CD4-positive, alpha-beta T cell (primary cell): Measurements from ENCODE around the gene TAF3. TPM values are rescaled to one million over a fixed set of nuclear protein-coding genes. Genes with fewer than 3 reads are reported as not detected.

Experiments
- ATAC-seq: fragments of 200-7000 bp; cut with Tn5 transposase; one replicate; pipeline ENCODE4 v1.10.0; 2022; ENCODE audit warnings: mild to moderate bottlenecking; ENCODE audit not compliant: poor library complexity
- CTCF ChIA-PET: fragments of 350-600 bp; sonication (Branson Sonifier 250); formaldehyde crosslinking; loops from one replicate; lab custom pipeline; 2021; ENCODE audit warnings: antibody characterized with exemption, inconsistent platforms; lab: Charles Lee
- POLR2A ChIA-PET: fragments of 350-600 bp; sonication (Branson Sonifier 250); formaldehyde crosslinking; loops from one replicate; lab custom pipeline; 2021; ENCODE audit warnings: antibody characterized with exemption, inconsistent platforms; lab: Charles Lee
- DNase-seq, 14 experiments: peaks; one replicate each; pipeline ENCODE4 v3.0.0-alpha.2; 2013 to 2020; ENCODE audit warnings: mixed read lengths in 2 of 14
- H3K27ac ChIP-seq, 2 donors: one replicate each; pipeline versions ENCODE4 v1.5.1 to v1.7.0; 2013; ENCODE audit warnings: low read length in 2 of 2, low read depth in 1 of 2, mild to moderate bottlenecking in 1 of 2
- H3K27me3 ChIP-seq, 2 experiments: 1 replicate in 1 of 2; 2 replicates in 1 of 2; pipeline versions ENCODE4 v1.6.1 to v1.7.0; 2013; ENCODE audit warnings: low read length in 2 of 2, control low read depth in 1 of 2, mild to moderate bottlenecking in 1 of 2, moderate library complexity in 1 of 2; ENCODE audit not compliant: insufficient read depth in 2 of 2, control insufficient read depth in 1 of 2
- H3K36me3 ChIP-seq: one replicate; pipeline ENCODE4 v1.6.1; 2013; ENCODE audit warnings: low read length, control low read depth; ENCODE audit not compliant: insufficient read depth
- H3K4me1 ChIP-seq: one replicate; pipeline ENCODE4 v1.6.1; 2013; ENCODE audit warnings: low read length, control low read depth; ENCODE audit not compliant: insufficient read depth
- H3K4me3 ChIP-seq: one replicate; pipeline ENCODE4 v1.5.1; 2013; ENCODE audit warnings: mild to moderate bottlenecking, low read length, moderate library complexity
- H3K9me3 ChIP-seq, 2 experiments: 1 replicate in 1 of 2; 2 replicates in 1 of 2; pipeline versions ENCODE4 v1.6.1 to v1.7.0; 2013; ENCODE audit warnings: low read length in 2 of 2, mild to moderate bottlenecking in 2 of 2, control low read depth in 1 of 2, moderate library complexity in 1 of 2; ENCODE audit not compliant: control insufficient read depth in 1 of 2, insufficient read depth in 1 of 2
- H3K27ac Mint-ChIP-seq: one replicate; pipeline ENCODE4 v1.8.0; 2020; ENCODE audit warnings: mixed read lengths
- H3K27me3 Mint-ChIP-seq: one replicate; pipeline ENCODE4 v1.8.0; 2021; ENCODE audit warnings: mixed read lengths
- H3K36me3 Mint-ChIP-seq: one replicate; pipeline ENCODE4 v1.8.0; 2021; ENCODE audit warnings: low read depth, mixed read lengths
- H3K4me1 Mint-ChIP-seq: one replicate; pipeline ENCODE4 v1.8.0; 2021; ENCODE audit warnings: low read depth, mixed read lengths
- H3K4me3 Mint-ChIP-seq: one replicate; pipeline ENCODE4 v1.8.0; 2020; ENCODE audit warnings: mild to moderate bottlenecking, mixed read lengths
- H3K9me3 Mint-ChIP-seq: one replicate; pipeline ENCODE4 v1.8.0; 2020; ENCODE audit warnings: mixed read lengths
- intact Hi-C, 2 experiments: fragments of 100-400 bp; cut with DNase I in 1 of 2; cut with micrococcal nuclease in 1 of 2; formaldehyde crosslinking; loops; one replicate each; pipeline versions ENCODE4 v1.15.1 to v1.9.0; 2023 to 2025; cut with DNase I, micrococcal nuclease
- total RNA-seq, 174 experiments: library from RNA in 2 of 174; stranded (reverse) in 2 of 174; gene quantifications; one replicate each; pipeline ENCODE4 v1.2.3 and lab custom pipeline; 2021 to 2026
- TF ChIP-seq, protein P1 (sequence below): fragments of 200-600 bp; IDR thresholded peaks from one replicate; pipeline ENCODE4 v1.8.0; 2022; ENCODE audit warnings: antibody characterized with exemption, mild to moderate bottlenecking

Gene TAF3
- total RNA-seq, 2 experiments from 2014 or later: 12.6 to 12.8 TPM

DNA sequence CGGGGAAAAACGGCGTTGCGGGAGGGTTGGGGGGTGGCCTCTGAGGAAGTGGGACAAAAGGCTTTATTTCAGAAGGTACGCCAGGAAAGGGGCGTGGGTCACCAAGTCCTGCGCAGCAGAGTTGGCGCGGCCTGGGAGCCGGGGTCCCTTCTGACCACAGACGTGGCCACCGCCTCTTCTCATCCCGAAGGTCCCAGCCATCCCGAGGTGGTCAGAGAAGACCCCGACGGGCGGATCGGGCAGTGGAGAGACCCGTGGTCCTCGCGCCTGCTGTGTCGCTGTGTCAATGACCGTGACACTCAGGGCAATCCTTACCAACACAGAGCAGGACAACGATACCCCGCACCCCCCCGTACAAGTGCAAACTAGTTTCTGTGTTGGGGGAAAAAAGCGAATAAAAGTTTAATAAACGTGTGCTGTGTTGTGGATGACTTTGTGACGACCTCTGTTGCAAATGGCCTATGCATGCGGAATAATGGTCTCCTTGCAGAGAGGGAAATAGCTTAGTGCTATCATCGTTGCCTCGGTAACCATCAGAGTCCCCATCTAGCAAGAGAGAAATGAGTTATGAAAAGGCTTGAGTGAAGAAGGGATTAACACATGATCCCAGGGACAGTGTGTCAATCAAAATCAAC is 216.8 kb downstream of the TAF3 start:
- H3K9me3 Mint-ChIP-seq: no peaks in the 10 kb centered on the region
- H3K27ac Mint-ChIP-seq: peak overlapping the region; percentile 60
- DNase-seq: peak in 2 of 14 experiments; percentile 42 to 50
- H3K4me1 Mint-ChIP-seq: peaks cover 30% of the 10 kb centered on the region
- H3K36me3 Mint-ChIP-seq: no peaks in the 10 kb centered on the region
- no peak overlapping the region for H3K4me3 ChIP-seq
- ChIA-PET CTCF (no interaction called here), POLR2A (interaction anchor here (0.6 to 1.1 kb wide), 2 partner anchors 26 to 451 kb away, joined by 3 read pairs; no protein-coding TSS in a partner anchor)
- intact Hi-C loops: loop anchor here in 1 of 2 experiments (10.0 kb wide), 1 partner anchor 510 kb away; no protein-coding TSS in a partner anchor
- peak; percentile 41 for ATAC-seq
- peaks cover 88% of the 10 kb centered on the region for H3K27me3 Mint-ChIP-seq
- peaks cover 12 to 35% of the 10 kb centered on the region in 2 experiments for H3K9me3 ChIP-seq
- TF ChIP-seq, protein P1, sequence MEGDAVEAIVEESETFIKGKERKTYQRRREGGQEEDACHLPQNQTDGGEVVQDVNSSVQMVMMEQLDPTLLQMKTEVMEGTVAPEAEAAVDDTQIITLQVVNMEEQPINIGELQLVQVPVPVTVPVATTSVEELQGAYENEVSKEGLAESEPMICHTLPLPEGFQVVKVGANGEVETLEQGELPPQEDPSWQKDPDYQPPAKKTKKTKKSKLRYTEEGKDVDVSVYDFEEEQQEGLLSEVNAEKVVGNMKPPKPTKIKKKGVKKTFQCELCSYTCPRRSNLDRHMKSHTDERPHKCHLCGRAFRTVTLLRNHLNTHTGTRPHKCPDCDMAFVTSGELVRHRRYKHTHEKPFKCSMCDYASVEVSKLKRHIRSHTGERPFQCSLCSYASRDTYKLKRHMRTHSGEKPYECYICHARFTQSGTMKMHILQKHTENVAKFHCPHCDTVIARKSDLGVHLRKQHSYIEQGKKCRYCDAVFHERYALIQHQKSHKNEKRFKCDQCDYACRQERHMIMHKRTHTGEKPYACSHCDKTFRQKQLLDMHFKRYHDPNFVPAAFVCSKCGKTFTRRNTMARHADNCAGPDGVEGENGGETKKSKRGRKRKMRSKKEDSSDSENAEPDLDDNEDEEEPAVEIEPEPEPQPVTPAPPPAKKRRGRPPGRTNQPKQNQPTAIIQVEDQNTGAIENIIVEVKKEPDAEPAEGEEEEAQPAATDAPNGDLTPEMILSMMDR: no peak
- H3K27me3 ChIP-seq: peaks cover 76 to 77% of the 10 kb centered on the region in 2 experiments
- H3K36me3 ChIP-seq: no peaks in the 10 kb centered on the region
- H3K27ac ChIP-seq: no peak overlapping the region
- peaks cover 46% of the 10 kb centered on the region for H3K4me1 ChIP-seq
- peak overlapping the region; percentile 47 for H3K4me3 Mint-ChIP-seq

DNA sequence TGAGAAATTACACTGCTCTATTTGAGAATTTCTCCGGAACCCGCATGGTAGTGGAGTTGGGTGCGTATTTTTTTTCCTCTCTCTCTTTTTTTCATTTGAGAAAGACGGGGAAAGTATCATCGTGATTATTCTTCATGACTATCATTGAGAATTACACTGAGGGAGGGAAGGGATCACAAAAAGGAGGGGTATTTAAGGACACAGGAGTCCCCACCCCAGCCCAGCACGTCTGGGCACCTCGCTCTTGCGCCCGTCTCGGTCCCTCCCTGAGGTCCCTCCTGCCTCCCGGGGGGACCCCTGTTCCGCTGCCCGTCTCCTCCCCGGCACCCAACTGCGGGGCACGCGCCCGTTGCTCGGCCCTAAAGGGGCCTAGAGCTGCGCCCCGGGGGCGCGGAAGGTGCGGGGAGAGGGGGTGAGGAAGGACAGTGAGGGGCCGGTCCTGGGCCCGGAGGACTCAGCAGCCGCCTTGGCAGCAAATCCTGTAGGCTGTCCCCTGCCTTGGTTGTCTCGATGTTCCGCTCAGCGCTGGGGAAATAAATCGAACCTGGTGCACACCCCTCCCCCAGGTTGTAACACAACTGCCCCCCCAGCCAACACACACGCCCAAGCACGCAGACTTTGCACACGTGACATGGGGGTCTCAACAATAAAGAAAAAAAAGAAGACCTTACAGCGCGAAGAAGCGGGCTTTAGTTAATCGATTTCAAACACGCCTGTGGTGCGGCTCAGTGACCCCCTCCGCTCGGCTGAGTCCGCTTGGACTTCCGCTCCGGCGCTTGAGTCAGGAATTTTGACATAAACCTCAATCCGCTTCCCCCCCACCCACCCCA is 217.6 kb downstream of the TAF3 start:
- Histone ChIP-seq H3K27me3 (peaks cover 83 to 84% of the 10 kb centered on the region in 2 experiments), H3K27ac (no peak overlapping the region), H3K4me1 (peaks cover 46% of the 10 kb centered on the region), H3K9me3 (peaks cover 12 to 35% of the 10 kb centered on the region in 2 experiments), H3K4me3 (no peak overlapping the region), H3K36me3 (no peaks in the 10 kb centered on the region)
- ChIA-PET POLR2A (interaction anchor here (0.6 to 1.1 kb wide), 2 partner anchors 25 to 450 kb away, joined by 3 read pairs; no protein-coding TSS in a partner anchor), CTCF (no interaction called here)
- intact Hi-C loops: loop anchor here in 1 of 2 experiments (10.0 kb wide), 1 partner anchor 511 kb away; no protein-coding TSS in a partner anchor
- Mint-ChIP-seq H3K27me3 (peaks cover 89% of the 10 kb centered on the region), H3K4me1 (peaks cover 30% of the 10 kb centered on the region), H3K36me3 (no peaks in the 10 kb centered on the region), H3K27ac (peak overlapping the region; percentile 60), H3K9me3 (no peaks in the 10 kb centered on the region), H3K4me3 (peak overlapping the region; percentile 47)
- TF ChIP-seq, protein P1: no peak
- peak in 1 of 14 experiments; percentile 22 for DNase-seq
- ATAC-seq: peak; percentile 9

DNA sequence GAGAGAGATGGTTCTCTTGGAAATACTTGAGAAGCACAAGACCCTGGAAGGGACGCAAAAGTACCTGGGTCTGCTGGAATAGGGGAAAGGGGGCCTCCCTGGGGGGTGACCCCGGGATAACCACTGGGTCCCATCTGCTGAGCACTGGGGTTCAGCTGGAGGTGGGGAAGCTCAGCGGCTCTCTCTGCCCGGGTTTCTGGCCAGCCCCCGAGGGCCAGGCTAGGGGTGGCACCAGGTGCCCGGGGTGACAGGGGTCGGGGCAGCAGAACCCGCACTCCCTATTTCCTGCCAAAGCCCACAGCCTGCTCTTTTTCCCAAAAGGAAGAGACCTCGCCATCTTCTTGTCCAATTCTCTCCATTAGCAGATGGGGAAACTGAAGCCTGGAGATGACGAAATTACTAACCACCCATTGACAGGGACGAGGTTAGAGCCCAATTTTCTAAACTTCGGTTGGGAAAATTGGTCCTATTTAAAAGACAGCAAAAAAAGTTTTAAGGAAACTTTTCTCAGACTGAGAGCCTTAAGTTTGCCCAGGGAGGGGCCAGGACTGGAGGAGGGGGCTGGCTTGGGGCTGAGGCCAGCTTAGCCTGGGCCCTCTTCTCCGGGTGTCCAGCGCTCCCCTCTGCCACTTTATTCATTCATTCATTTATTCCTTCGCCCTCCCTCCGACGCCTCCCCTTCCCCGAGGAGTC is 218.3 kb downstream of the TAF3 start:
- Histone ChIP-seq H3K9me3 (peaks cover 12 to 35% of the 10 kb centered on the region in 2 experiments), H3K36me3 (no peaks in the 10 kb centered on the region), H3K27me3 (peaks cover 88 to 89% of the 10 kb centered on the region in 2 experiments), H3K4me1 (peaks cover 46% of the 10 kb centered on the region), H3K27ac (no peak overlapping the region), H3K4me3 (no peak overlapping the region)
- H3K9me3 Mint-ChIP-seq: no peaks in the 10 kb centered on the region
- H3K27ac Mint-ChIP-seq: no peak overlapping the region
- DNase-seq: peak in 1 of 14 experiments; percentile 19
- no peaks in the 10 kb centered on the region for H3K36me3 Mint-ChIP-seq
- H3K4me3 Mint-ChIP-seq: peak overlapping the region; percentile 27
- peaks cover 34% of the 10 kb centered on the region for H3K4me1 Mint-ChIP-seq
- POLR2A ChIA-PET: interaction anchor here (0.8 to 2.0 kb wide), 2 partner anchors 9 to 24 kb away, joined by 3 to 7 read pairs; no protein-coding TSS in a partner anchor
- TF ChIP-seq, protein P1: no peak
- intact Hi-C loops: loop anchor here in 1 of 2 experiments (10.0 kb wide), 1 partner anchor 512 kb away; no protein-coding TSS in a partner anchor
- CTCF ChIA-PET: no interaction called here
- no peak for ATAC-seq
- peaks cover 93% of the 10 kb centered on the region for H3K27me3 Mint-ChIP-seq
